GM23248 (cell line): ENCODE data around the gene GID4. TPM values are rescaled to one million over a fixed set of nuclear protein-coding genes. Genes with fewer than 3 reads are reported as not detected.

Source experiments
- DNase-seq: peaks from one replicate; pipeline ENCODE4 v3.0.0-alpha.2; 2015
- H2AFZ ChIP-seq: fragments of 200-600 bp; sonication (generic); 2 replicates; pipeline ENCODE4 v1.6.1; 2016; ENCODE audit warnings: antibody characterized with exemption
- H3F3A ChIP-seq: fragments of 200-600 bp; sonication (generic); 2 replicates; pipeline ENCODE4 v1.6.1; 2016; ENCODE audit warnings: mild to moderate bottlenecking, antibody characterized with exemption, mixed run types; ENCODE audit not compliant: insufficient read depth
- H3K27ac ChIP-seq: fragments of 200-600 bp; sonication (generic); 2 replicates; pipeline ENCODE4 v1.5.1; 2016; ENCODE audit warnings: mild to moderate bottlenecking
- H3K27me3 ChIP-seq: fragments of 200-600 bp; sonication (generic); replicated peaks from 2 replicates; pipeline ENCODE4 v1.6.1; 2016; ENCODE audit warnings: mild to moderate bottlenecking; ENCODE audit not compliant: insufficient read depth
- H3K36me3 ChIP-seq: fragments of 200-600 bp; sonication (generic); 2 replicates; pipeline ENCODE4 v1.6.1; 2016; ENCODE audit warnings: low read depth, mild to moderate bottlenecking
- H3K4me1 ChIP-seq: fragments of 200-600 bp; sonication (generic); 2 replicates; pipeline ENCODE4 v1.6.1; 2016; ENCODE audit warnings: mild to moderate bottlenecking; ENCODE audit not compliant: insufficient read depth
- H3K4me2 ChIP-seq: fragments of 200-600 bp; sonication (generic); one replicate; pipeline ENCODE4 v1.6.1; 2016; ENCODE audit warnings: mild to moderate bottlenecking; ENCODE audit not compliant: unreplicated experiment
- H3K4me3 ChIP-seq: fragments of 200-600 bp; sonication (generic); 2 replicates; pipeline ENCODE4 v1.5.1; 2016; ENCODE audit warnings: mild to moderate bottlenecking
- H3K79me2 ChIP-seq: fragments of 200-600 bp; sonication (generic); 2 replicates; pipeline ENCODE4 v1.6.1; 2016; ENCODE audit warnings: mild to moderate bottlenecking; ENCODE audit not compliant: insufficient read depth
- H3K9ac ChIP-seq: fragments of 200-600 bp; sonication (generic); 2 replicates; pipeline ENCODE4 v1.6.1; 2016; ENCODE audit warnings: mild to moderate bottlenecking
- H3K9me2 ChIP-seq: fragments of 200-600 bp; sonication (generic); 2 replicates; pipeline ENCODE4 v1.6.1; 2016; ENCODE audit warnings: mixed run types, mild to moderate bottlenecking, moderate library complexity; ENCODE audit not compliant: insufficient read depth
- H3K9me3 ChIP-seq: fragments of 200-600 bp; sonication (generic); one replicate; pipeline ENCODE4 v1.6.1; 2017; ENCODE audit warnings: low read depth
- H4K20me1 ChIP-seq: fragments of 200-600 bp; sonication (generic); 2 replicates; pipeline ENCODE4 v1.6.0; 2016; ENCODE audit not compliant: insufficient read depth
- EZH2 ChIP-seq: fragments of 200-600 bp; sonication (generic); IDR thresholded peaks from 2 replicates; pipeline ENCODE4 v1.6.1; 2018; ENCODE audit warnings: antibody characterized with exemption, mild to moderate bottlenecking; ENCODE audit not compliant: insufficient read depth, poor library complexity, severe bottlenecking
- EZH2phosphoT487 ChIP-seq: fragments of 200-600 bp; sonication (generic); IDR thresholded peaks from 2 replicates; pipeline ENCODE4 v1.6.1; 2018; ENCODE audit warnings: antibody characterized with exemption, moderate library complexity, mild to moderate bottlenecking, low read depth; ENCODE audit not compliant: insufficient read depth
- WGBS, 2 experiments: methylation state at CpG; one replicate each; pipeline ENCODE4 v1.1.6; 2015 to 2017; ENCODE audit warnings: low lambda C conversion rate in 2 of 2, low coverage in 1 of 2; ENCODE audit errors: missing lambda C conversion rate in 2 of 2; 5-methylcytosine and 5-hydroxymethylcytosine counted together
- in situ Hi-C: fragments of 300-500 bp; cut with MboI; formaldehyde crosslinking; loops from 2 replicates; pipeline ENCODE4 v1.15.0; 2020
- polyA plus RNA-seq: library from polyadenylated mRNA; unstranded; fragments of >200 nt; fragmentation: Nextera tagmentation; extraction: Ambion mirVana; gene quantifications from 2 replicates; pipeline ENCODE4 v1.2.1, GENCODE V29; 2016
- total RNA-seq: library from RNA; depleted of rRNA; stranded (reverse); fragments of >200 nt; shearing (Covaris generic); gene quantifications from 2 replicates; pipeline ENCODE4 v1.2.3, GENCODE V29; 2014

The GID4 gene
- total and polyA plus RNA-seq, 2 experiments from 2014 or later = 7.2 to 10.2 TPM

- no peaks in the 10 kb centered on the region for H3K27me3 ChIP-seq
- no peak overlapping the region for H3K9ac ChIP-seq
- H3K9me3 ChIP-seq = no peaks in the 10 kb centered on the region
- H3K27ac ChIP-seq = no peak overlapping the region
- no peaks in the 10 kb centered on the region for H3K9me2 ChIP-seq
- DNase-seq = no peak
- no peak overlapping the region for H2AFZ ChIP-seq
- no peak for TF ChIP-seq EZH2phosphoT487
- TF ChIP-seq EZH2 = no peak
- in situ Hi-C loops = loop anchor here (10.0 kb wide), 1 partner anchor 127 kb away; no protein-coding TSS in a partner anchor
- no peaks in the 10 kb centered on the region for H3K79me2 ChIP-seq
- no peak overlapping the region for H3K4me3 ChIP-seq
- H3F3A ChIP-seq = peaks cover 4% of the 10 kb centered on the region; the same call in 1 of the 2 replicates
- H3K36me3 ChIP-seq = no peaks in the 10 kb centered on the region
- H3K4me2 ChIP-seq = no peak overlapping the region
- peaks cover 13% of the 10 kb centered on the region for H3K4me1 ChIP-seq
- no peaks in the 10 kb centered on the region for H4K20me1 ChIP-seq
- WGBS, 2 experiments = 92 to 97% methylated on average over 5 of the region's 5 CpGs
Observed at GRCh38 chr17:18021372-18021771, 17.8 kb upstream of the GID4 start.

GRCh38 chr17:18025241-18025944, 13.8 kb upstream of the GID4 start:
- no peaks in the 10 kb centered on the region for H3K9me2 ChIP-seq
- peak; percentile 94 for DNase-seq
- no peaks in the 10 kb centered on the region for H4K20me1 ChIP-seq
- H3K4me3 ChIP-seq = no peak overlapping the region
- peaks cover 13% of the 10 kb centered on the region; the same call in 1 of the 2 replicates for H3F3A ChIP-seq
- H3K36me3 ChIP-seq = no peaks in the 10 kb centered on the region
- no peaks in the 10 kb centered on the region; the same call in 1 of the 2 replicates for H3K79me2 ChIP-seq
- H3K4me2 ChIP-seq = peak overlapping the region; percentile 63
- H3K9me3 ChIP-seq = no peaks in the 10 kb centered on the region
- WGBS, 2 experiments = 12% methylated on average over 5 of the region's 5 CpGs
- in situ Hi-C loops = loop anchor here (10.0 to 25.0 kb wide), 2 partner anchors 131 to 338 kb away; partner anchors contain the start of gene RAI1
- peak overlapping the region; percentile 87 for H3K27ac ChIP-seq
- H3K27me3 ChIP-seq = no peaks in the 10 kb centered on the region
- no peak for TF ChIP-seq EZH2phosphoT487
- TF ChIP-seq EZH2 = no peak
- H3K9ac ChIP-seq = peak overlapping the region; percentile 59
- no peak overlapping the region for H2AFZ ChIP-seq
- peaks cover 23% of the 10 kb centered on the region for H3K4me1 ChIP-seq

- no peaks in the 10 kb centered on the region for H3K27me3 ChIP-seq
- no peaks in the 10 kb centered on the region; the same call in 1 of the 2 replicates for H3K79me2 ChIP-seq
- H3K4me2 ChIP-seq = peak overlapping the region; percentile 63
- H3K9me3 ChIP-seq = no peaks in the 10 kb centered on the region
- TF ChIP-seq EZH2phosphoT487 (no peak), EZH2 (no peak)
- in situ Hi-C loops = loop anchor here (10.0 to 25.0 kb wide), 2 partner anchors 131 to 339 kb away; partner anchors contain the start of gene RAI1
- H3K4me3 ChIP-seq = no peak overlapping the region
- peak overlapping the region; percentile 59 for H3K9ac ChIP-seq
- no peaks in the 10 kb centered on the region for H4K20me1 ChIP-seq
- peaks cover 13% of the 10 kb centered on the region; the same call in 1 of the 2 replicates for H3F3A ChIP-seq
- no peaks in the 10 kb centered on the region for H3K9me2 ChIP-seq
- DNase-seq = peak; percentile 97
- no peaks in the 10 kb centered on the region for H3K36me3 ChIP-seq
- H3K27ac ChIP-seq = peak overlapping the region; percentile 87
- H2AFZ ChIP-seq = no peak overlapping the region
- H3K4me1 ChIP-seq = peaks cover 23% of the 10 kb centered on the region
- 28 to 29% methylated on average over 10 to 11 of the region's 11 CpGs for WGBS, 2 experiments
Observed at GRCh38 chr17:18025945-18026776, 13.0 kb upstream of the GID4 start.

- Histone ChIP-seq H2AFZ (no peak overlapping the region), H3K27ac (no peak overlapping the region), H3F3A (peaks cover 13% of the 10 kb centered on the region; the same call in 1 of the 2 replicates), H3K79me2 (peaks cover under 1% of the 10 kb centered on the region; the same call in 1 of the 2 replicates), H3K9me2 (no peaks in the 10 kb centered on the region), H3K4me2 (no peak overlapping the region), H3K36me3 (no peaks in the 10 kb centered on the region), H3K9ac (peak overlapping the region; percentile 59; the same call in 1 of the 2 replicates), H3K9me3 (no peaks in the 10 kb centered on the region), H3K4me3 (no peak overlapping the region), H4K20me1 (no peaks in the 10 kb centered on the region), H3K27me3 (no peaks in the 10 kb centered on the region), H3K4me1 (peaks cover 23% of the 10 kb centered on the region)
- WGBS, 2 experiments = 63 to 68% methylated on average over 6 of the region's 6 CpGs
- DNase-seq = no peak
- TF ChIP-seq EZH2phosphoT487 (no peak), EZH2 (no peak)
- in situ Hi-C loops = loop anchor here (10.0 to 25.0 kb wide), 2 partner anchors 132 to 340 kb away; partner anchors contain the start of gene RAI1
Observed at GRCh38 chr17:18027280-18027679, 11.9 kb upstream of the GID4 start.
